ENCODE data around the gene CTR9.

The CTR9 gene

GRCh38 chr11:10793470-10794255, 42.6 kb downstream of the CTR9 start:
- no peak overlapping the region for H3K4me3 ChIP-seq
- no peak overlapping the region for H3K27ac ChIP-seq
- TF ChIP-seq CTCF (IDR thresholded peaks at IDR 0.05), result no peak
- DNase-seq (ENCODE audit: low spot score), result no peak

- TF ChIP-seq CTCF (IDR thresholded peaks at IDR 0.05), result no peak
- Histone ChIP-seq H3K4me3 (no peak overlapping the region), H3K27ac (no peak overlapping the region)
- no peak for DNase-seq (ENCODE audit: low spot score)
Observed at GRCh38 chr11:10796191-10796590, 45.1 kb downstream of the CTR9 start.

GRCh38 chr11:10797001-10797400, 46.0 kb downstream of the CTR9 start:
- TF ChIP-seq CTCF (IDR thresholded peaks at IDR 0.05), result no peak
- Histone ChIP-seq H3K4me3 (no peak overlapping the region), H3K27ac (no peak overlapping the region)
- no peak for DNase-seq (ENCODE audit: low spot score)

- no peak for TF ChIP-seq CTCF (IDR thresholded peaks at IDR 0.05)
- Histone ChIP-seq H3K27ac (no peak overlapping the region), H3K4me3 (no peak overlapping the region)
- DNase-seq (ENCODE audit: low spot score), result no peak
Observed at GRCh38 chr11:10797531-10797930, 46.5 kb downstream of the CTR9 start.

- Histone ChIP-seq H3K4me3 (no peak overlapping the region), H3K27ac (no peak overlapping the region)
- no peak for DNase-seq (ENCODE audit: low spot score)
- no peak for TF ChIP-seq CTCF (IDR thresholded peaks at IDR 0.05)
Observed at GRCh38 chr11:10798330-10798928, 47.4 kb downstream of the CTR9 start.

- TF ChIP-seq CTCF (IDR thresholded peaks at IDR 0.05), result no peak
- no peak for DNase-seq (ENCODE audit: low spot score)
- no peak overlapping the region for H3K4me3 ChIP-seq
- no peak overlapping the region for H3K27ac ChIP-seq
Observed at GRCh38 chr11:10800292-10800691, 49.2 kb downstream of the CTR9 start.

GRCh38 chr11:10803676-10804075, 52.6 kb downstream of the CTR9 start:
- Histone ChIP-seq H3K27ac (no peak overlapping the region), H3K4me3 (no peak overlapping the region)
- no peak for TF ChIP-seq CTCF (IDR thresholded peaks at IDR 0.05)
- DNase-seq (ENCODE audit: low spot score), result no peak
